Measurements from ENCODE around the gene LINC01488.

DNA sequence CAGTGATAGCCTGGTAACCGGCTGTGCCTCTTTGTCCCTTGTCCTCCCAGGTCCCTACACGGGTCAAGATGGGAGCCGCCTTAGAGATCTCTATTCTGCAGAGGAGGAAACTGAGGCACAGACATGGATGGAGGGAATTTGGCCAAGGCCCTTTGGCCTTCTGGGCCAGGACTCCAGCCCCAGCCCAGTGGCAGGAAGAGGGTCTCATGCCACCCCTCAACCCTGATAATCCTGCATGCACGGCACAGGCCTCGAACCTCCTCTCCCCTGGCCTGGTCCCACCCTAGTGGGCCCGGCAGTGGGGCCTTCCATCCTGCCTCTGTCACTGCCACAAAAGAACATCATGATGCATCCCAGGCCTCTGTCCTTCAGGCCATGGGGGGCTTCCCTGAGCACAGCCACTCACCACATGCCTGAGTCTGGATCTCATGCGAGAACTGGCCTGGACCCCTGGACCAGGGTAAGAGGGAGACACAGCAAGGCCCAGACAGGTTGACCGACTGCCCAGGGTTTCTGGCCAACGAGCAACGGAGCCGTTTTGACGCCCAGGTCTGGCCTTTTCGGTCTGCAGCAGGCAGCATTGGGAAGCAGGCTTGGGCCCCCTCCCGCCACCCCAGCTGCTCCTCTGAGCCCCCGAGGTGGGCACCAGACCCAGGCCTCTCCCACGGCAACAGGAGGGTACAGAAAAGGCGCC lies 6.5 kb downstream of the LINC01488 start:
- no peak for TF ChIP-seq POLR2AphosphoS5 (IDR thresholded peaks at IDR 0.05; ENCODE audit: low read depth)
- TF ChIP-seq, protein P1, sequence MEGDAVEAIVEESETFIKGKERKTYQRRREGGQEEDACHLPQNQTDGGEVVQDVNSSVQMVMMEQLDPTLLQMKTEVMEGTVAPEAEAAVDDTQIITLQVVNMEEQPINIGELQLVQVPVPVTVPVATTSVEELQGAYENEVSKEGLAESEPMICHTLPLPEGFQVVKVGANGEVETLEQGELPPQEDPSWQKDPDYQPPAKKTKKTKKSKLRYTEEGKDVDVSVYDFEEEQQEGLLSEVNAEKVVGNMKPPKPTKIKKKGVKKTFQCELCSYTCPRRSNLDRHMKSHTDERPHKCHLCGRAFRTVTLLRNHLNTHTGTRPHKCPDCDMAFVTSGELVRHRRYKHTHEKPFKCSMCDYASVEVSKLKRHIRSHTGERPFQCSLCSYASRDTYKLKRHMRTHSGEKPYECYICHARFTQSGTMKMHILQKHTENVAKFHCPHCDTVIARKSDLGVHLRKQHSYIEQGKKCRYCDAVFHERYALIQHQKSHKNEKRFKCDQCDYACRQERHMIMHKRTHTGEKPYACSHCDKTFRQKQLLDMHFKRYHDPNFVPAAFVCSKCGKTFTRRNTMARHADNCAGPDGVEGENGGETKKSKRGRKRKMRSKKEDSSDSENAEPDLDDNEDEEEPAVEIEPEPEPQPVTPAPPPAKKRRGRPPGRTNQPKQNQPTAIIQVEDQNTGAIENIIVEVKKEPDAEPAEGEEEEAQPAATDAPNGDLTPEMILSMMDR (conservative IDR thresholded peaks at IDR 0.05; ENCODE audit: low read depth in 2 of 2), result no peak
- TF ChIP-seq, protein P2, sequence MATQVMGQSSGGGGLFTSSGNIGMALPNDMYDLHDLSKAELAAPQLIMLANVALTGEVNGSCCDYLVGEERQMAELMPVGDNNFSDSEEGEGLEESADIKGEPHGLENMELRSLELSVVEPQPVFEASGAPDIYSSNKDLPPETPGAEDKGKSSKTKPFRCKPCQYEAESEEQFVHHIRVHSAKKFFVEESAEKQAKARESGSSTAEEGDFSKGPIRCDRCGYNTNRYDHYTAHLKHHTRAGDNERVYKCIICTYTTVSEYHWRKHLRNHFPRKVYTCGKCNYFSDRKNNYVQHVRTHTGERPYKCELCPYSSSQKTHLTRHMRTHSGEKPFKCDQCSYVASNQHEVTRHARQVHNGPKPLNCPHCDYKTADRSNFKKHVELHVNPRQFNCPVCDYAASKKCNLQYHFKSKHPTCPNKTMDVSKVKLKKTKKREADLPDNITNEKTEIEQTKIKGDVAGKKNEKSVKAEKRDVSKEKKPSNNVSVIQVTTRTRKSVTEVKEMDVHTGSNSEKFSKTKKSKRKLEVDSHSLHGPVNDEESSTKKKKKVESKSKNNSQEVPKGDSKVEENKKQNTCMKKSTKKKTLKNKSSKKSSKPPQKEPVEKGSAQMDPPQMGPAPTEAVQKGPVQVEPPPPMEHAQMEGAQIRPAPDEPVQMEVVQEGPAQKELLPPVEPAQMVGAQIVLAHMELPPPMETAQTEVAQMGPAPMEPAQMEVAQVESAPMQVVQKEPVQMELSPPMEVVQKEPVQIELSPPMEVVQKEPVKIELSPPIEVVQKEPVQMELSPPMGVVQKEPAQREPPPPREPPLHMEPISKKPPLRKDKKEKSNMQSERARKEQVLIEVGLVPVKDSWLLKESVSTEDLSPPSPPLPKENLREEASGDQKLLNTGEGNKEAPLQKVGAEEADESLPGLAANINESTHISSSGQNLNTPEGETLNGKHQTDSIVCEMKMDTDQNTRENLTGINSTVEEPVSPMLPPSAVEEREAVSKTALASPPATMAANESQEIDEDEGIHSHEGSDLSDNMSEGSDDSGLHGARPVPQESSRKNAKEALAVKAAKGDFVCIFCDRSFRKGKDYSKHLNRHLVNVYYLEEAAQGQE (IDR thresholded peaks at IDR 0.05; ENCODE audit: unreplicated experiment), result no peak
